PC-9 (cell line): Measurements from ENCODE around the gene ANKLE2.

Source experiments
- EZH2 ChIP-seq: fragments of 200-600 bp; sonication (generic); IDR thresholded peaks from 2 replicates; pipeline ENCODE4 v1.8.0; 2017; ENCODE audit warnings: antibody characterized with exemption, low read depth
- TF ChIP-seq, protein P1 (sequence below): fragments of 200-600 bp; sonication (generic); conservative IDR thresholded peaks from 2 replicates; pipeline ENCODE4 v1.6.1; 2017; ENCODE audit warnings: mixed run types, antibody characterized with exemption, mild to moderate bottlenecking, moderate library complexity

DNA sequence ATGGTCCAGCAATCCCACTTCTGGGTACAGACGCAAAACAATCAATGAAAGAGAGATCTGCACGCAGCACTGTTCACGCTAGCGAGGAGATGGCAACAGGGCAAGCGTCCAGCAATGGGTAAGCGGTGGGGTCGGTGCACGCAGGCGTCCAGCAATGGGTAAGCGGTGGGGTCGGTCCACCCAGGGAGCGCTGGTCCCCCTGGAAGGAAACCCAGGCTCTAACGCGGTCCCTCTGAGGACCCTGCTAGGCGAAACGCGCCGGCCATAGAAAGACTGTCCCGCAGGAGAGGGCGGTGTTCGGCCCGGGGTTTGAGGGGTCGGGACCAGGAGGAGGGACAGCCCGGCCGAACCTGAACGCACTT is 51.6 kb downstream of the ANKLE2 start:
- no peak for TF ChIP-seq EZH2
- TF ChIP-seq, protein P1, sequence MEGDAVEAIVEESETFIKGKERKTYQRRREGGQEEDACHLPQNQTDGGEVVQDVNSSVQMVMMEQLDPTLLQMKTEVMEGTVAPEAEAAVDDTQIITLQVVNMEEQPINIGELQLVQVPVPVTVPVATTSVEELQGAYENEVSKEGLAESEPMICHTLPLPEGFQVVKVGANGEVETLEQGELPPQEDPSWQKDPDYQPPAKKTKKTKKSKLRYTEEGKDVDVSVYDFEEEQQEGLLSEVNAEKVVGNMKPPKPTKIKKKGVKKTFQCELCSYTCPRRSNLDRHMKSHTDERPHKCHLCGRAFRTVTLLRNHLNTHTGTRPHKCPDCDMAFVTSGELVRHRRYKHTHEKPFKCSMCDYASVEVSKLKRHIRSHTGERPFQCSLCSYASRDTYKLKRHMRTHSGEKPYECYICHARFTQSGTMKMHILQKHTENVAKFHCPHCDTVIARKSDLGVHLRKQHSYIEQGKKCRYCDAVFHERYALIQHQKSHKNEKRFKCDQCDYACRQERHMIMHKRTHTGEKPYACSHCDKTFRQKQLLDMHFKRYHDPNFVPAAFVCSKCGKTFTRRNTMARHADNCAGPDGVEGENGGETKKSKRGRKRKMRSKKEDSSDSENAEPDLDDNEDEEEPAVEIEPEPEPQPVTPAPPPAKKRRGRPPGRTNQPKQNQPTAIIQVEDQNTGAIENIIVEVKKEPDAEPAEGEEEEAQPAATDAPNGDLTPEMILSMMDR, result no peak
